Loucy (cell line): ENCODE data around the gene DALRD3.

Source experiments
- H2AFZ ChIP-seq: fragments of 200-600 bp; sonication (generic); 2 replicates; pipeline ENCODE4 v1.6.0; 2016; ENCODE audit warnings: antibody characterized with exemption, mild to moderate bottlenecking, low read length, moderate library complexity
- H3F3A ChIP-seq: fragments of 200-600 bp; 2 replicates; pipeline ENCODE4 v1.6.0; 2016; ENCODE audit warnings: antibody characterized with exemption, low read depth, mild to moderate bottlenecking
- H3K27me3 ChIP-seq: fragments of 200-600 bp; sonication (generic); 2 replicates; pipeline ENCODE4 v1.6.1; 2014; ENCODE audit warnings: low read length, mild to moderate bottlenecking; ENCODE audit not compliant: insufficient read depth, poor library complexity, severe bottlenecking
- H3K36me3 ChIP-seq: fragments of 200-600 bp; sonication (generic); 2 replicates; pipeline ENCODE4 v1.6.1; 2016; ENCODE audit warnings: low read length; ENCODE audit not compliant: insufficient read depth
- H3K4me1 ChIP-seq: fragments of 200-600 bp; sonication (generic); 2 replicates; pipeline ENCODE4 v1.5.1; 2014; ENCODE audit warnings: low read length, mild to moderate bottlenecking; ENCODE audit not compliant: insufficient read depth, poor library complexity, severe bottlenecking
- H3K4me2 ChIP-seq: fragments of 200-600 bp; sonication (generic); 2 replicates; pipeline ENCODE4 v1.6.0; 2014; ENCODE audit warnings: antibody characterized with exemption, low read length, low read depth, mild to moderate bottlenecking; ENCODE audit not compliant: poor library complexity, severe bottlenecking
- H3K4me3 ChIP-seq: fragments of 200-600 bp; sonication (generic); 2 replicates; pipeline ENCODE4 v1.5.1; 2014; ENCODE audit warnings: low read length, mild to moderate bottlenecking, mixed read lengths; ENCODE audit not compliant: poor library complexity, severe bottlenecking
- H3K79me2 ChIP-seq: fragments of 200-600 bp; sonication (generic); 2 replicates; pipeline ENCODE4 v1.6.1; 2014; ENCODE audit warnings: low read length; ENCODE audit not compliant: insufficient read depth
- H3K9ac ChIP-seq: fragments of 200-600 bp; sonication (generic); 2 replicates; pipeline ENCODE4 v1.6.0; 2014; ENCODE audit warnings: mild to moderate bottlenecking, low read depth, low read length, moderate library complexity; ENCODE audit not compliant: poor library complexity, severe bottlenecking
- H3K9me2 ChIP-seq: fragments of 200-600 bp; sonication (generic); replicated peaks from 2 replicates; pipeline ENCODE4 v1.6.1; 2016; ENCODE audit warnings: low read depth, low read length, mixed read lengths
- H3K9me3 ChIP-seq: fragments of 200-600 bp; sonication (generic); 2 replicates; pipeline ENCODE4 v1.6.1; 2014; ENCODE audit warnings: mild to moderate bottlenecking, antibody characterized with exemption, low read length, low read depth; ENCODE audit not compliant: insufficient read depth
- H4K20me1 ChIP-seq: fragments of 200-600 bp; sonication (generic); 2 replicates; pipeline ENCODE4 v1.6.0; 2014; ENCODE audit warnings: antibody characterized with exemption, low read length, mild to moderate bottlenecking; ENCODE audit not compliant: insufficient read depth, poor library complexity, severe bottlenecking
- CTCF ChIP-seq: fragments of 200-600 bp; sonication (generic); conservative IDR thresholded peaks from 2 replicates; pipeline ENCODE4 v1.5.1; 2014; ENCODE audit warnings: mild to moderate bottlenecking, antibody characterized with exemption, low read length
- EZH2phosphoT487 ChIP-seq: fragments of 200-600 bp; IDR thresholded peaks from 2 replicates; pipeline ENCODE4 v1.6.1; 2018; ENCODE audit warnings: antibody characterized with exemption, mild to moderate bottlenecking, moderate library complexity, borderline replicate concordance

Gene DALRD3

GRCh38 chr3:48980295-48980694, 38.1 kb downstream of the DALRD3 start:
- Histone ChIP-seq H4K20me1 (no peaks in the 10 kb centered on the region), H3K36me3 (peaks cover 72% of the 10 kb centered on the region; the same call in 1 of the 2 replicates), H3K4me1 (no peaks in the 10 kb centered on the region), H3F3A (no peaks in the 10 kb centered on the region), H2AFZ (no peak overlapping the region), H3K9ac (no peak overlapping the region), H3K27me3 (no peaks in the 10 kb centered on the region), H3K4me2 (no peak overlapping the region), H3K9me2 (no peaks in the 10 kb centered on the region), H3K9me3 (no peaks in the 10 kb centered on the region), H3K79me2 (no peaks in the 10 kb centered on the region), H3K4me3 (no peak overlapping the region)
- no peak for TF ChIP-seq CTCF
- no peak for TF ChIP-seq EZH2phosphoT487

- no peak overlapping the region for H2AFZ ChIP-seq
- peaks cover 72% of the 10 kb centered on the region; the same call in 1 of the 2 replicates for H3K36me3 ChIP-seq
- no peak overlapping the region for H3K9ac ChIP-seq
- no peaks in the 10 kb centered on the region for H3K27me3 ChIP-seq
- TF ChIP-seq CTCF (no peak), EZH2phosphoT487 (no peak)
- no peaks in the 10 kb centered on the region for H3K9me3 ChIP-seq
- no peaks in the 10 kb centered on the region for H4K20me1 ChIP-seq
- no peaks in the 10 kb centered on the region for H3F3A ChIP-seq
- no peak overlapping the region for H3K4me3 ChIP-seq
- H3K9me2 ChIP-seq = no peaks in the 10 kb centered on the region
- H3K79me2 ChIP-seq = no peaks in the 10 kb centered on the region
- H3K4me2 ChIP-seq = no peak overlapping the region
- no peaks in the 10 kb centered on the region for H3K4me1 ChIP-seq
Observed at GRCh38 chr3:48979451-48979850, 38.9 kb downstream of the DALRD3 start.

GRCh38 chr3:48974076-48974864, 44.1 kb downstream of the DALRD3 start:
- H3K4me3 ChIP-seq = no peak overlapping the region
- H4K20me1 ChIP-seq = no peaks in the 10 kb centered on the region
- no peaks in the 10 kb centered on the region for H3K9me2 ChIP-seq
- no peaks in the 10 kb centered on the region for H3K4me1 ChIP-seq
- no peaks in the 10 kb centered on the region for H3K9me3 ChIP-seq
- no peak overlapping the region for H2AFZ ChIP-seq
- no peaks in the 10 kb centered on the region for H3F3A ChIP-seq
- H3K9ac ChIP-seq = no peak overlapping the region
- peaks cover 76% of the 10 kb centered on the region; the same call in 1 of the 2 replicates for H3K36me3 ChIP-seq
- TF ChIP-seq CTCF (no peak), EZH2phosphoT487 (no peak)
- no peak overlapping the region for H3K4me2 ChIP-seq
- H3K79me2 ChIP-seq = no peaks in the 10 kb centered on the region
- H3K27me3 ChIP-seq = no peaks in the 10 kb centered on the region
